Measurements from ENCODE around the gene ID3.
"Not testable (repeated sequence)": the region's sequence is repeated elsewhere in the genome, so short reads cannot be mapped to it uniquely, and the experiment has no call there.

The ID3 gene

GRCh38 chr1:23588749-23589548 is 29.6 kb upstream of the ID3 start:
- DNase-seq: no peak

- DNase-seq: no peak
Observed at GRCh38 chr1:23585321-23586022, 26.2 kb upstream of the ID3 start.

- not testable (repeated sequence) for DNase-seq
Observed at GRCh38 chr1:23583727-23584126, 24.4 kb upstream of the ID3 start.

GRCh38 chr1:23582820-23583219 is 23.5 kb upstream of the ID3 start:
- DNase-seq: no peak

GRCh38 chr1:23581219-23581618 is 21.9 kb upstream of the ID3 start:
- DNase-seq: no peak

- DNase-seq: no peak
Observed at GRCh38 chr1:23578997-23579363, 19.7 kb upstream of the ID3 start.

GRCh38 chr1:23578311-23578996 is 19.2 kb upstream of the ID3 start:
- no peak for DNase-seq

GRCh38 chr1:23577056-23578004 is 18.0 kb upstream of the ID3 start:
- DNase-seq: no peak

GRCh38 chr1:23576338-23577055 is 17.2 kb upstream of the ID3 start:
- DNase-seq: no peak

GRCh38 chr1:23575226-23575810 is 16.0 kb upstream of the ID3 start:
- DNase-seq: no peak

GRCh38 chr1:23574265-23574754 is 15.0 kb upstream of the ID3 start:
- DNase-seq: no peak

- no peak for DNase-seq
Observed at GRCh38 chr1:23573574-23574182, 14.4 kb upstream of the ID3 start.

GRCh38 chr1:23571465-23571864 is 12.2 kb upstream of the ID3 start:
- DNase-seq: no peak

GRCh38 chr1:23570001-23570691 is 10.8 kb upstream of the ID3 start:
- no peak for DNase-seq

GRCh38 chr1:23568608-23569383 is 9.5 kb upstream of the ID3 start:
- no peak for DNase-seq

GRCh38 chr1:23567996-23568607 is 8.8 kb upstream of the ID3 start:
- DNase-seq: no peak

GRCh38 chr1:23567629-23567995 is 8.3 kb upstream of the ID3 start:
- no peak for DNase-seq

- DNase-seq: no peak
Observed at GRCh38 chr1:23566304-23566703, 7.0 kb upstream of the ID3 start.

GRCh38 chr1:23565776-23566175 is 6.5 kb upstream of the ID3 start:
- peak; percentile 89 for DNase-seq
